GM10248 (cell line): ENCODE results near the gene NDUFS7.

Experiments
- CTCF ChIA-PET: fragments of 300-600 bp; sonication (Branson Sonifier 250); formaldehyde crosslinking; extraction: SDS; loops from one replicate; lab custom pipeline; 2021; ENCODE audit warnings: antibody characterized with exemption; lab: Yijun Ruan, JAX
- POLR2A ChIA-PET: fragments of 350-650 bp; sonication (Branson Sonifier 250); formaldehyde crosslinking; extraction: SDS; loops from one replicate; lab custom pipeline; 2020; ENCODE audit warnings: antibody characterized with exemption; lab: Yijun Ruan, JAX
- DNase-seq: peaks from one replicate; pipeline ENCODE4 v3.0.0; 2012; ENCODE audit errors: extremely low spot score
- TF ChIP-seq, protein P1 (sequence below): IDR thresholded peaks from 2 replicates; pipeline ENCODE4 v1.5.1; 2012; ENCODE audit warnings: mild to moderate bottlenecking, low read depth; ENCODE audit errors: extremely low read depth, missing control alignments, control extremely low read depth

NDUFS7 gene

DNA sequence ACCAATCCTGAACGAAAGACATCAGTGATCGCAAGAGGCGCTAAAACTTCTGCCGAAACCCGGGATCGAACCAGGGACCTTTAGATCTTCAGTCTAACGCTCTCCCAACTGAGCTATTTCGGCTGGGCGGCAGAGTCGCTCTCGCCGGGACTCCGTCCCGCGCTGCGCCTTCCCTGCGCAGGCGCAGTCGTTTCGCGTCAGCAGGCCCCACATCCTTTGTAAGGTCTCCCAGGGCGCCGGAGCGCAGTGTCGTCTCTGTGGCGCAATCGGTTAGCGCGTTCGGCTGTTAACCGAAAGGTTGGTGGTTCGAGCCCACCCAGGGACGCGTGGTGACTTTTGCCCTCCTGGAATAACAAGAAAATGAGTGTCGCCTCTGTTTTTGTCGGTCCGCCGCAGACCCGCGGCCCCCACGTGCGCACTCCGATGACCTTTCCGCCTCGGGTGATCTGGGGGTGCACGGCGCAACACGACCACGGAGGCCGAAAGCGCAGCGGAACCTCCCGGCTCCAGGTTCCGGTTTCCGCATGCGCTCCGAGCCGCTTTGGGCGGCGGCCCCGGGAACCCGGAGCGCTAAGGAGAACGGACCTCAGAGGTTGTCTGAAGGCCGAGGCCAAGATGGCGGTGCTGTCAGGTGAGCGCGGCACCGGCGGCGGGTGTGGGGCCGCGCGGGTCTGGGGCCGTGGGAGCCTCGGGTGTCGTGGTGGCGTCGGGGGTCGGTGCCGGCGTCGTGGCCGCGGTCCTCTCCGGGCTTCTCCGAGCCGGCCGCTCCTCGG is at the start of gene NDUFS7:
NDUFS7 (plus strand) TSS at position 596 of the 773 bp plus-strand sequence; CDS start at position 616, 20 bp downstream.
- CTCF ChIA-PET, result interaction anchor here (0.6 to 2.4 kb wide), 5 partner anchors 11 to 134 kb away, joined by 3 to 16 read pairs (median 5); no protein-coding TSS in a partner anchor
- POLR2A ChIA-PET, result interaction anchor here (0.5 kb wide), 1 partner anchor 8 kb away, joined by 3 read pairs; no protein-coding TSS in a partner anchor
- TF ChIP-seq, protein P1, sequence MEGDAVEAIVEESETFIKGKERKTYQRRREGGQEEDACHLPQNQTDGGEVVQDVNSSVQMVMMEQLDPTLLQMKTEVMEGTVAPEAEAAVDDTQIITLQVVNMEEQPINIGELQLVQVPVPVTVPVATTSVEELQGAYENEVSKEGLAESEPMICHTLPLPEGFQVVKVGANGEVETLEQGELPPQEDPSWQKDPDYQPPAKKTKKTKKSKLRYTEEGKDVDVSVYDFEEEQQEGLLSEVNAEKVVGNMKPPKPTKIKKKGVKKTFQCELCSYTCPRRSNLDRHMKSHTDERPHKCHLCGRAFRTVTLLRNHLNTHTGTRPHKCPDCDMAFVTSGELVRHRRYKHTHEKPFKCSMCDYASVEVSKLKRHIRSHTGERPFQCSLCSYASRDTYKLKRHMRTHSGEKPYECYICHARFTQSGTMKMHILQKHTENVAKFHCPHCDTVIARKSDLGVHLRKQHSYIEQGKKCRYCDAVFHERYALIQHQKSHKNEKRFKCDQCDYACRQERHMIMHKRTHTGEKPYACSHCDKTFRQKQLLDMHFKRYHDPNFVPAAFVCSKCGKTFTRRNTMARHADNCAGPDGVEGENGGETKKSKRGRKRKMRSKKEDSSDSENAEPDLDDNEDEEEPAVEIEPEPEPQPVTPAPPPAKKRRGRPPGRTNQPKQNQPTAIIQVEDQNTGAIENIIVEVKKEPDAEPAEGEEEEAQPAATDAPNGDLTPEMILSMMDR, result no peak
- DNase-seq, result peak; percentile 88

DNA sequence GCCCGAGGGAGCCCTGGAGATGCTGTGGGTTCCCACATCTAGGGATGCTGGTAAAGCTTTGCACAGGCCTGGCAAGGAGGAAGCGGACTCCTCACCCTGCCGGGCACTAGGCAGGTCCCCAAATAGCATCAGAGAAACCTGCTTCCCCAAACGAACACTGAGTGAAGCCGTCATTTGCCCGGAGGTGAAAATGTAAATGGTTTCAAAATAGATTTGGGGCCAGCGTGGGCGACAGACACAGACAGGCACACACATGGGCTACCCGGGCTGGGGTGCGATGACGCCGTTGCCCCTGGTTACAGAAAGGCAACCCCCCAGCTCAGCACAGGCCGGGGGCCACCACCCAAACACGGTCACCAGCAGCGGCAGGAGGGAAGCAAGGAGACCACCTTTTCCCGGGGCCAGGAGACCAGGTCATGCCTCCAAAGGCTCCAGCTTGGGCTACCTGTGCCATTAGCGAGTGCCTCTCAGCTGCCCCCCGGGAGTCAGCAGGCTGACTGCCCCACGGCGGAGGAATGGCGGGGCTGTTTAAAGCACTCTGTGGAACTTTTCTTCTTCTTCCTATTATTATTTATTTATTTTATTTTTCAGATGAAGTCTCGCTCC is 47.5 kb upstream of the NDUFS7 start:
- ChIA-PET CTCF (interaction anchor here (1.4 kb wide), 1 partner anchor 49 kb away, joined by 3 read pairs; no protein-coding TSS in a partner anchor), POLR2A (interaction anchor here (0.6 kb wide), 1 partner anchor 458 kb away, joined by 3 read pairs; no protein-coding TSS in a partner anchor)
- TF ChIP-seq, protein P1, result no peak
- peak; percentile 74 for DNase-seq

DNA sequence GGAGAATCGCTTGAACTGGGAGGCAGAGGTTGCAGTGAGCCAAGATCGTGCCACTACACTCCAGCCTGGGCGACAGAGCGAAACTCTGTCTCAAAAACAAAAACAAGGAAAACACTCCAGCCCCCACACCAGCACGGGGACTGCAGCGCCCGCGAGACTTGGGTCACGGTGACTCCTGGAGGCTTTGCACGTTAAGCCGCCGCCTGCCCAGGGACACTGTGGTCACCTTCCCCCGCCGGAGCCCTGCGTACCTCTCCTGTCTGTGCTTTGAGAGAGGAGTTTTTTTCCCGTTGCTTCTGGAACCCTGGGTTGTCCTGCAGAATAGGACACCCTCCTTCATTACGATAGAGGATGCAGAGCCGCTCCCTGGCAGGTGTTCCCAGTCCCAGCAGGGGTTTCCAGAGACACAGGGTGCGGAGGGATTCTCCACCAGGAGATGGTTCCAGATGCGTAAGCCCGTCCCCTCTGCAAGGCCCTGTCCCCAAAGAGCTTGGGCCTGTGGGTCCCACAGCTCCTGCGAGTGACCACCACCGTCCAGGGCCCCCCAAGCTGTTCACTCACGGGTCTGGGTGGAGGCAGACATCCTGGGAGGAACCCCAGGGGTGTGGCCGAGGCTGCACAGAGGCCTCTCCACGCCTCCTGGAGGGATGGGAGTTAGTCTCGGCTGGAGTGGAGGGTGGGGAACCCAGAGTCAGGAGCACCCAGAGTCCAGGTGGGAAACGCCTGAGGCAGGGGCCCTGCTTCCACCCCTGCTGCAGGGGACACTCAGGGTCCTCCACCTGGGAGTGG is 42.8 kb upstream of the NDUFS7 start:
- POLR2A ChIA-PET, result no interaction called here
- DNase-seq, result no peak
- CTCF ChIA-PET, result interaction anchor here (0.6 to 1.7 kb wide), 4 partner anchors 8 to 228 kb away, joined by 3 read pairs; no protein-coding TSS in a partner anchor
- TF ChIP-seq, protein P1, result no peak

DNA sequence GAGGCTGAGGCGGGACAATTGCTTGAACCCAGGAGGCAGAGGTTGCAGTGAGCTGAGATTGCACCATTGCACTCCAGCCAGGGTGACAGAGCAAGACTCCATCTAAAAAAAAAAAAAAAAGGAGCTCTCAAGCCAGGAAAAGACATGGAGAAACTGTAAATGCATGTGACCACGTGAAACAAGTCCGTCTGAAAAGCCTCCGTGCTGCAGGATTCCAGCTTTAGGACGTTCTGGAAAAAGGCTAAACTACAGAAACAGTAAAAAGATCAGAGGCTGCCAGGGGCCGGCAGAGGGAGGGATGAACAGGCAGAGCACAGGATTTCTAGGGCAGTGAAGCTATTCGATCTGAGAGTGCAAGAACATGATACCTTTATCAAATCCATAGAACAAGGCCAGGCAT is 40.7 kb upstream of the NDUFS7 start:
- ChIA-PET CTCF (interaction anchor here (0.8 kb wide), 1 partner anchor 29 kb away, joined by 3 read pairs; no protein-coding TSS in a partner anchor), POLR2A (no interaction called here)

DNA sequence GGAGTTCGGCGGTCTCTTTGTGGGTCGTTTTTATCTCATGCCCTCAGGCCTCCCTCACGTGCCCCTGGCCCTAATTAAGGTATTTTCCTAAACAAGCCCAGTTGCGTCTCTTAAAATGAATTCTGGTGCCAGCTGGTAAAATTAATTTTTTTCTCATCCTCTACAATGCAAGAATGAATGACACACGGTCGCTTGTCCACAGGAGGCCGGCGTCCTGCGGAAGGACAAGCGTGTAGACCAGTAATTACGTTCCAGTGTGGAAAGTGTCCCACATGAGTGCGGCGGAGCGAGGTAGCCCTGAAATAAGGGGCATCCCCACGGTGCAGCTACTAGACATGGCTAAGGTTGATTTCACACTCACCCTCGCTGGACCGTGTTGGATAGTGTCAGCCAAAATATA is 34.5 kb upstream of the NDUFS7 start:
- ChIA-PET POLR2A (no interaction called here), CTCF (no interaction called here)
- TF ChIP-seq, protein P1, result no peak
- DNase-seq, result no peak

More for the DNA sequence above, 40.7 kb upstream of the NDUFS7 start:
- TF ChIP-seq, protein P1, result no peak
- DNase-seq, result no peak

DNA sequence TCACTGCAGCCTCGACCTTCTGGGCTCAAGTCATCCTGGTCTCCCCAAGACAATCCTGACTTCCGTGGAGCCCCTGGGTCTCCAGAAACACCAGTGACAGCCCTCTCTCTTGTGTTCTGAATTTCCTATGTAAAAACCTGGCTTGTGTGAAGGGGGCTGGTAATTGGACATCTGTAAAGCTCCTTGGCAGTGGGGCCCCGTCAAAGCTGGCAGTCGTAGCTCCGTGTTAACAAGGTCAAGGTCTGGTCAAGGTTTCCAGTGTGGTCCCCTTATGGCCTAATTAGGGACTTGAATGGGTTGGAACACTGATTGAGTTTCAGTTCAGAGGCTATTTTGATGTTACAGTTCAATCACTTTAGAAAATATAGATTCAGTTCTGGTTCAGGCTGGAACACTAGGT is 32.8 kb upstream of the NDUFS7 start:
- no peak for DNase-seq
- TF ChIP-seq, protein P1, result no peak
- ChIA-PET POLR2A (no interaction called here), CTCF (no interaction called here)
